Measurements from ENCODE around the gene CACNA2D2. TPM values are rescaled to one million over a fixed set of nuclear protein-coding genes. Genes with fewer than 3 reads are reported as not detected.

Gene CACNA2D2
- total and polyA plus RNA-seq, 8 donors: 15.4 to 86.6 (median 30.2) TPM

GRCh38 chr3:50355829-50356552, 147.4 kb downstream of the CACNA2D2 start:
- no peaks in the 10 kb centered on the region for H3K27me3 ChIP-seq
- peaks cover 39 to 71% of the 10 kb centered on the region in 2 donors for H3K4me1 ChIP-seq
- H3K4me3 ChIP-seq: peak overlapping the region in 1 of 2 donors; percentile 74
- peak overlapping the region in 1 of 2 donors; percentile 15 for H3K27ac ChIP-seq
- DNase-seq (peak in 1 of 4 donors; percentile 10), ATAC-seq (no peak)
- H3K36me3 ChIP-seq: peaks cover 4 to 42% of the 10 kb centered on the region in 2 donors
- no peaks in the 10 kb centered on the region for H3K9me3 ChIP-seq
- no peak for TF ChIP-seq CTCF (IDR thresholded peaks at IDR 0.05)
- intact Hi-C loops (cut with DNase I): no loop called here

GRCh38 chr3:50354850-50355249, 148.6 kb downstream of the CACNA2D2 start:
- ATAC-seq (no peak), DNase-seq (peak in 1 of 4 donors; percentile 51)
- no peak overlapping the region for H3K4me3 ChIP-seq
- peaks cover 45 to 79% of the 10 kb centered on the region in 2 donors for H3K4me1 ChIP-seq
- intact Hi-C loops (cut with DNase I): no loop called here
- H3K9me3 ChIP-seq: no peaks in the 10 kb centered on the region
- peaks cover 4 to 42% of the 10 kb centered on the region in 2 donors for H3K36me3 ChIP-seq
- TF ChIP-seq CTCF (IDR thresholded peaks at IDR 0.05): no peak
- no peaks in the 10 kb centered on the region for H3K27me3 ChIP-seq
- H3K27ac ChIP-seq: no peak overlapping the region

GRCh38 chr3:50354186-50354764, 149.2 kb downstream of the CACNA2D2 start:
- intact Hi-C loops (cut with DNase I): no loop called here
- no peak for ATAC-seq
- H3K4me1 ChIP-seq: peaks cover 51 to 85% of the 10 kb centered on the region in 2 donors
- no peak for TF ChIP-seq CTCF (IDR thresholded peaks at IDR 0.05)
- H3K36me3 ChIP-seq: peaks cover 4 to 42% of the 10 kb centered on the region in 2 donors
- peak in 1 of 4 donors; percentile 46 for DNase-seq
- no peak overlapping the region for H3K27ac ChIP-seq
- no peaks in the 10 kb centered on the region for H3K27me3 ChIP-seq
- no peaks in the 10 kb centered on the region for H3K9me3 ChIP-seq
- H3K4me3 ChIP-seq: no peak overlapping the region

GRCh38 chr3:50353245-50354004, 150.0 kb downstream of the CACNA2D2 start:
- DNase-seq (no peak), ATAC-seq (no peak)
- Histone ChIP-seq H3K27ac (peak overlapping the region in 1 of 2 donors; percentile 15), H3K27me3 (no peaks in the 10 kb centered on the region), H3K4me1 (peaks cover 50 to 89% of the 10 kb centered on the region in 2 donors), H3K36me3 (peaks cover 4 to 48% of the 10 kb centered on the region in 2 donors), H3K9me3 (no peaks in the 10 kb centered on the region), H3K4me3 (no peak overlapping the region)
- TF ChIP-seq CTCF (IDR thresholded peaks at IDR 0.05): no peak
- intact Hi-C loops (cut with DNase I): no loop called here

- Histone ChIP-seq H3K36me3 (peaks cover 4 to 55% of the 10 kb centered on the region in 2 donors), H3K4me3 (no peak overlapping the region), H3K27me3 (no peaks in the 10 kb centered on the region), H3K4me1 (peaks cover 43 to 83% of the 10 kb centered on the region in 2 donors), H3K9me3 (no peaks in the 10 kb centered on the region), H3K27ac (peak overlapping the region in 1 of 2 donors; percentile 15)
- intact Hi-C loops (cut with DNase I): no loop called here
- TF ChIP-seq CTCF (IDR thresholded peaks at IDR 0.05): no peak
- DNase-seq (no peak), ATAC-seq (no peak)
Measured at GRCh38 chr3:50352781-50353180, 150.7 kb downstream of the CACNA2D2 start.
